ENCODE results near the gene OLR1.
"Not testable (repeated sequence)": the region's sequence is repeated elsewhere in the genome, so short reads cannot be mapped to it uniquely, and the experiment has no call there.

The OLR1 gene

GRCh38 chr12:10171973-10172728 is at the start of gene OLR1:
Gene OLR1, minus strand, starts transcription at chr12:10172132. Its CDS starts 55 bp downstream, at chr12:10172077.
- no peak for DNase-seq (ENCODE audit: low read depth)

GRCh38 chr12:10220398-10221077 is 48.6 kb upstream of the OLR1 start:
- DNase-seq (ENCODE audit: low read depth): no peak

DNA sequence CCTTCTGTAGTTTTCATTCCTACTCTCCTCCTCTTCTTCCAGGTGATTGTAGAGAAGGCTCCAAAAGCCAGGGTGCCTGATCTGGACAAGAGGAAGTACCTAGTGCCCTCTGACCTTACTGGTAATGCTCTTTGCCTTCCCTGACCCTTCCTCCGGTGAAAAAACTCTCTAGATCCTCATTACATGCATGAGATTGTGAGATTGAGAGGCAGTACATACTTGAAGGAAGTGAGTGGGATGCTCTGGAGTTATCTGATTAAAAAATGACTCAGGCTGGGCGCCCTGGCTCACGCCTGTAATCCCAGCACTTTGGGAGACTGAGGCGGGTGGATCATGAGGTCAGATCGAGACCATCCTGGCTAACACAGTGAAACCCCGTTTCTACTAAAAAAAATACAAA is 46.1 kb upstream of the OLR1 start:
- no peak for DNase-seq (ENCODE audit: low read depth)

DNA sequence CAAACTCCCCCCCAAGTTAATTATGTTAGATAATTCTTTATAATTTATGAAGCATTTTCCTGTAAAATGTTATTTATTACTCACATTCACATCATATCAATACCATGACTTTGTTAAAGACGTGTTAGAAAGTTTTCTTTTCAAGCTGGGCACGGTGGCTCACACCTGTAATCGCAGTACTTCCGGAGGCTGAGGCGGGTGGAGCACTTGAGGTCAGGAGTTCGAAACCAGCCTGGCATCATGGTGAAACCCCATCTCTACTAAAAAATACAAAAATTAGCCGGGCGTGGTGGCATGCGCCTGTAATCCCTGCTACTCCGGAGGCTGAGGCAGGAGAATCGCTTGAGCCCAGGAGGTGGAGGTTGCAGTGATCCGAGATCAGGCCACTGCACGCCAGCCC is 44.0 kb upstream of the OLR1 start:
- DNase-seq (ENCODE audit: low read depth): not testable (repeated sequence)

- DNase-seq (ENCODE audit: low read depth): no peak
Measured at GRCh38 chr12:10215436-10215835, 43.5 kb upstream of the OLR1 start.

DNA sequence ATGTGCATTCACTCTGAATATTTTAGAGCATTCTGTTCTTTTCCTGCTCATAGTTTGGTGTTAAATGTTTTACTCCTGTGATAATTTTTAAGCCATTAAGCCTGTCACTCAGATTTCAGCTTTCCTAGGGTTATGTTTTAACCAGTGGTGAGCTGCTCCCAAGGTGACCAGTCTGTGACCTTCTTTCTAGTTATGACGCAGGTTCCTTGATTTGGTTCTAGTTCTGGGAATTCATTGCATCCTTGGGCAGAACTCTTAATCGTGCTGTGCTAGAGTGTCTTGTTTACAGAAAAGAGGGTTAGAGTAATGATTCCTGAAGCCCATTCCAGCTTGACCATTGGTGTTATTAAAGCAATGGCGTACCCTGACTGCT is 42.9 kb upstream of the OLR1 start:
- no peak for DNase-seq (ENCODE audit: low read depth)

GRCh38 chr12:10214136-10214894 is 42.4 kb upstream of the OLR1 start:
- DNase-seq (ENCODE audit: low read depth): no peak

- DNase-seq (ENCODE audit: low read depth): peak; percentile 58
Measured at GRCh38 chr12:10213168-10214135, 41.5 kb upstream of the OLR1 start.

DNA sequence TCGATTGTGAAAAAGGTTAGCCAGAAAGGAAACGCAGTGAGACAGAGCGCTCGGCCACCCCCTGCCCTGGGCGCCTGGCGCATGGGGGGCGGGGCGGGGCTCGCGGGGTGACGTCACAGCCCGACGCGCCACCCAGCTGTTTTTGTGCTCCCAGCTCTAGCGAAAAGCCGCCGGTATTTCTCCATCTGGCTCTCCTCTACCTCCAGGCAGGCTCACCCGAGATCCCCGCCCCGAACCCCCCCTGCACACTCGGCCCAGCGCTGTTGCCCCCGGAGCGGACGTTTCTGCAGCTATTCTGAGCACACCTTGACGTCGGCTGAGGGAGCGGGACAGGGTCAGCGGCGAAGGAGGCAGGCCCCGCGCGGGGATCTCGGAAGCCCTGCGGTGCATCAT is 40.8 kb upstream of the OLR1 start, which contains the start of gene GABARAPL1:
Gene GABARAPL1 (plus strand): TSS at position 139 of the 393 bp plus-strand sequence. CDS start 253 bp downstream, at position 392.
- DNase-seq (ENCODE audit: low read depth): peak; percentile 73

DNA sequence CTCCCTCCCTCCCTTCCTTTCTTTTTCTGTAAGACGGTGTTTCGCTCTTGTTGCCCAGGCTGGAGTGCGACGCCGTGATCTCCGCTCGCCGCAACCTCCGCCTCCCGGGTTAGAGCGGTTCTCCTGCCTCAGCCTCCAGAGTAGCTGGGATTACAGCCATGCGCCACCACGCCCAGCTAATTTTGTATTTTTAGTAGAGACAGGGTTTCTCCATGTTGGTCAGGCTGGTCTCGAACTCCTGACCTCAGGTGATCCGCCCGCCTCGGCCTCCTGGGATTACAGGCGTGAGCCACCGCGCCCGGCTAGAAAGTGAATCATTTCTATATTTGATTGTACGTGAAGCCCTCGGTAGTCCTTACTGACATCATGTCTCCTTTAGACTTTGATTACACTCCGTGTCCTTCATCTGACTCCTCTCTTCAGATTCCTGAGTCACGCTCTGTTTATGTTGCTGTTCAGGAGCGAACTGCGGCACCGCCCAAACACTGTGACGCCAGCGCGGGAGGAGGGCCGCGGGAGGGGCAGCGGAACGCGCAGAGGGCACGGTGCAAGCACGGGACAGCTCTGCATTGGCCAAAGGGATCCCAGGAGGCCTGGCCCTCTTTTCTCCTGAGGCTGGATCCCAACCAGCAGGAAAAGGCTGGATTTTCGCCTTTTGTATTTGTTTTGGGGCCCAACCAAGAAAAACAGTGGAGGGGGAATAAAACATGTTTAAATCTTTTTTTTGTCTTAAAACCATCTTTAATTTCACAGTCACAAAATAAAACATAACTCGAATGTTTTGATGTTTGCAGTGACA is 40.2 kb upstream of the OLR1 start:
- DNase-seq (ENCODE audit: low read depth): peak; percentile 78

GRCh38 chr12:10211101-10211939 is 39.4 kb upstream of the OLR1 start:
- no peak for DNase-seq (ENCODE audit: low read depth)

- DNase-seq (ENCODE audit: low read depth): no peak
Measured at GRCh38 chr12:10210225-10210624, 38.3 kb upstream of the OLR1 start.

- DNase-seq (ENCODE audit: low read depth): no peak
Measured at GRCh38 chr12:10207136-10207535, 35.2 kb upstream of the OLR1 start.

DNA sequence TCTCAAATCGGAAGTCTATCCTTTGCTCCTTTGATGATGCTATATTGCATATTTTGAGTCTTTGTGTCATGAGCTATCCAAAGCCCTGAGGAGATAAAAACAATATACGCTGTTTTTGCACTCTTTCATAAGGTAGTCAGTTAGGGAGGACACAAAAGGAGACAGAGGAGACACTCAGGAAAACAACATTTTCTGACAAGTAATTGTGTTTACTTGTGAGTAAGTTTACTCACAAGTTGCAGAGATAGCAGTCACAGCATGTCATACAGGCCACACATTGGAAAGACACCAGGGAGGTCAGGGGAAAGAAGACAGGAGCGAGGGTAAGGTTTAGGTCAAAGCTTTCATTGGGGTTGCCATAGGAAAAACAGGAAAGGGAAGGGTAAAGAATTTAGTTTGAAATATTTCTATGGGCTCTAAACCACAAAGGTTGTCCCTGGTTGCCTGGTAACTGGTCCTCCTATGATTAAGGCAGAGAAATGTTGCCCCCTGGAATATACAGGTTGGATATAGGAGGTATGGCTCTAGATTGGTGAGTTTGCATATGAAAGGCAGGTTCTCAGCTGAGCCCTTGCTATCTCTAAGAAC is 33.4 kb upstream of the OLR1 start:
- DNase-seq (ENCODE audit: low read depth): no peak

- not testable (repeated sequence) for DNase-seq (ENCODE audit: low read depth)
Measured at GRCh38 chr12:10204495-10204894, 32.6 kb upstream of the OLR1 start.

- DNase-seq (ENCODE audit: low read depth): no peak
Measured at GRCh38 chr12:10197879-10198278, 25.9 kb upstream of the OLR1 start.

GRCh38 chr12:10196210-10196609 is 24.3 kb upstream of the OLR1 start:
- DNase-seq (ENCODE audit: low read depth): no peak

GRCh38 chr12:10194160-10194670 is 22.3 kb upstream of the OLR1 start:
- no peak for DNase-seq (ENCODE audit: low read depth)

- no peak for DNase-seq (ENCODE audit: low read depth)
Measured at GRCh38 chr12:10191865-10192264, 19.9 kb upstream of the OLR1 start.

All from activated T-helper 1 cell treated with Interleukin-2 at 50 U/mL for 16 hours (primary cell).